Hepatocyte (in vitro differentiated cells): ENCODE data around the gene BIN1. TPM values are rescaled to one million over a fixed set of nuclear protein-coding genes. Genes with fewer than 3 reads are reported as not detected.
A peak's percentile ranks its signal among the peaks of the same experiment; 100 is the strongest.

Experiments
- DNase-seq: peaks from one replicate; pipeline ENCODE4 v3.0.0-alpha.2; 2016; ENCODE audit warnings: low spot score
- H2AFZ ChIP-seq: fragments of 200-600 bp; sonication (generic); 2 replicates; pipeline ENCODE4 v1.6.0; 2016; ENCODE audit warnings: antibody characterized with exemption, mild to moderate bottlenecking
- H3K27ac ChIP-seq: fragments of 200-600 bp; sonication (generic); 2 replicates; pipeline ENCODE4 v1.5.1; 2016; ENCODE audit warnings: mild to moderate bottlenecking
- H3K27me3 ChIP-seq: fragments of 200-600 bp; sonication (generic); 2 replicates; pipeline ENCODE4 v1.6.1; 2016
- H3K36me3 ChIP-seq: fragments of 200-600 bp; sonication (generic); replicated peaks from 2 replicates; pipeline ENCODE4 v1.5.1; 2016; ENCODE audit warnings: low read depth; ENCODE audit not compliant: insufficient read depth
- H3K4me1 ChIP-seq: fragments of 200-600 bp; sonication (generic); 2 replicates; pipeline ENCODE4 v1.5.1; 2016; ENCODE audit warnings: mild to moderate bottlenecking, moderate library complexity; ENCODE audit not compliant: insufficient read depth
- H3K4me2 ChIP-seq: fragments of 200-600 bp; sonication (generic); 2 replicates; pipeline ENCODE4 v1.6.0; 2016
- H3K4me3 ChIP-seq: fragments of 200-600 bp; sonication (generic); 2 replicates; pipeline ENCODE4 v1.5.1; 2016; ENCODE audit warnings: mild to moderate bottlenecking
- H3K79me2 ChIP-seq: fragments of 200-600 bp; sonication (generic); 2 replicates; pipeline ENCODE4 v1.6.0; 2017; ENCODE audit warnings: mild to moderate bottlenecking
- H3K9me2 ChIP-seq: fragments of 200-600 bp; sonication (generic); replicated peaks from 2 replicates; pipeline ENCODE4 v1.6.0; 2017; ENCODE audit warnings: mild to moderate bottlenecking; ENCODE audit not compliant: insufficient read depth
- H3K9me3 ChIP-seq: fragments of 200-600 bp; sonication (generic); 2 replicates; pipeline ENCODE4 v1.5.1; 2016; ENCODE audit warnings: low read depth, mild to moderate bottlenecking
- H4K20me1 ChIP-seq: fragments of 200-600 bp; sonication (generic); 2 replicates; pipeline ENCODE4 v1.6.0; 2016; ENCODE audit warnings: mild to moderate bottlenecking; ENCODE audit not compliant: insufficient read depth, poor library complexity, severe bottlenecking
- EZH2 ChIP-seq: fragments of 200-600 bp; sonication (generic); IDR thresholded peaks from 2 replicates; pipeline ENCODE4 v1.6.1; 2016; ENCODE audit warnings: antibody characterized with exemption, mild to moderate bottlenecking, borderline replicate concordance
- EZH2phosphoT487 ChIP-seq: fragments of 200-600 bp; sonication (generic); IDR thresholded peaks from one replicate; pipeline ENCODE4 v1.6.1; 2018; ENCODE audit warnings: antibody characterized with exemption, mild to moderate bottlenecking, low read depth, moderate library complexity; ENCODE audit not compliant: unreplicated experiment, severe bottlenecking
- WGBS: methylation state at CpG from one replicate; pipeline ENCODE4 v1.1.6; 2016; ENCODE audit warnings: low lambda C conversion rate; ENCODE audit errors: missing lambda C conversion rate; 5-methylcytosine and 5-hydroxymethylcytosine counted together
- polyA plus RNA-seq: library from polyadenylated mRNA; unstranded; fragments of >200 nt; fragmentation: Nextera tagmentation; extraction: Ambion mirVana; gene quantifications from 2 replicates; pipeline ENCODE4 v1.2.1, GENCODE V29; 2016
- total RNA-seq: library from RNA; depleted of rRNA; stranded (reverse); fragments of >200 nt; gene quantifications from 2 replicates; pipeline ENCODE4 v1.2.3, GENCODE V29; 2014
- TF ChIP-seq, protein P1 (sequence below): fragments of 200-600 bp; sonication (generic); IDR thresholded peaks from 2 replicates; pipeline ENCODE4 v1.5.1; 2016; ENCODE audit warnings: antibody characterized with exemption, mild to moderate bottlenecking; ENCODE audit not compliant: poor library complexity

BIN1 gene
- total and polyA plus RNA-seq, 2 experiments from 2014 or later, result 109 to 113 TPM

DNA sequence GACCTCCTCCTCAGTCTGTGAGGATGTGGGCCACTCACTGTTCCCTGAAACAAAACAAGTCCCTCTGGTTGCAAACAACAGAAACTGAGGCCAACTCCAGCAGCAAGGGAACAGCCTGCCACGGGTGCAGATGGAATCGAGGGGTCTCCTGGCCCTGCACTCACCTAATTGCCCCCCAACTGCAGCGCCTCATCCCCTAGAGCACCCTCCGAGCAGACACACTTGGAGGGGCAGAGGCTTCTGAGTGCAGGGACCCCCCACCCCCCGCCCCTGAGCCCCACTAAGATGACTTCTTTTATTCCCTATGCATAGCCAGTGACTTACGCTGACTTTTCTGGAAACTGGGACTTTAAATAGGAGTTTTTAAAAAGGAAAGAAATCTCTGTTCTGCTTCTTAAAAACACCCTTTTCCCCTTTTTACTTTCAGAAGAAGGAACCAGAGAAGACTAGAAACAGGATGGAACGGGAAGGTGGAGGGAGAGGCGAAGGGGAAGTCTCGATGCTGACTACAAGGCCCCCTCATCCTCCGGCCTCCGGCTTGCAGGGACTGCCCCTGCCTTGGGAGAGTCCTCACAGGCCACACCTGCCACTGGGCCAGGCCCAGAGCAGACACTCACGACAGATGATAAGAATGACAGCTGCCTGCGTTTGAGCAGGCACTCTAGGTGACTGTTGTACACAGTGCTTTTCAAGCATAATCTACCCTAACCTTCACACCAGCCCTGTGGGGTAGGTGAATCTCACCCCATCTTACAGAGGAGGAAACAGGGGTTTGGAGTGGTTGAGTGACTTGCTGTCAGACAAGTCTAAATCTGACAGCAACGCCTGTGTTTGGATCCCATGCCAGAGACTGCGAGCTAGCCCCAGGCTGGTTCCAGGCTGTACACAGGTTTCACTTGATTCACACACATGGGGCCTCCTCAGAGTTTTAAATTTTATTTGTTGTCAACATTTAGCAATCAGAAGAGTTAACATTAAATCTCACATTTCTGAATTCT lies 28.2 kb upstream of the BIN1 start:
- Histone ChIP-seq H4K20me1 (no peaks in the 10 kb centered on the region), H3K27ac (no peak overlapping the region), H2AFZ (no peak overlapping the region), H3K9me3 (no peaks in the 10 kb centered on the region), H3K27me3 (no peaks in the 10 kb centered on the region), H3K36me3 (no peaks in the 10 kb centered on the region), H3K9me2 (no peaks in the 10 kb centered on the region), H3K4me2 (no peak overlapping the region), H3K4me3 (no peak overlapping the region), H3K4me1 (peaks cover 11% of the 10 kb centered on the region), H3K79me2 (no peaks in the 10 kb centered on the region)
- TF ChIP-seq EZH2phosphoT487, result no peak
- no peak for TF ChIP-seq EZH2
- TF ChIP-seq, protein P1, sequence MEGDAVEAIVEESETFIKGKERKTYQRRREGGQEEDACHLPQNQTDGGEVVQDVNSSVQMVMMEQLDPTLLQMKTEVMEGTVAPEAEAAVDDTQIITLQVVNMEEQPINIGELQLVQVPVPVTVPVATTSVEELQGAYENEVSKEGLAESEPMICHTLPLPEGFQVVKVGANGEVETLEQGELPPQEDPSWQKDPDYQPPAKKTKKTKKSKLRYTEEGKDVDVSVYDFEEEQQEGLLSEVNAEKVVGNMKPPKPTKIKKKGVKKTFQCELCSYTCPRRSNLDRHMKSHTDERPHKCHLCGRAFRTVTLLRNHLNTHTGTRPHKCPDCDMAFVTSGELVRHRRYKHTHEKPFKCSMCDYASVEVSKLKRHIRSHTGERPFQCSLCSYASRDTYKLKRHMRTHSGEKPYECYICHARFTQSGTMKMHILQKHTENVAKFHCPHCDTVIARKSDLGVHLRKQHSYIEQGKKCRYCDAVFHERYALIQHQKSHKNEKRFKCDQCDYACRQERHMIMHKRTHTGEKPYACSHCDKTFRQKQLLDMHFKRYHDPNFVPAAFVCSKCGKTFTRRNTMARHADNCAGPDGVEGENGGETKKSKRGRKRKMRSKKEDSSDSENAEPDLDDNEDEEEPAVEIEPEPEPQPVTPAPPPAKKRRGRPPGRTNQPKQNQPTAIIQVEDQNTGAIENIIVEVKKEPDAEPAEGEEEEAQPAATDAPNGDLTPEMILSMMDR, result no peak
- no peak for DNase-seq
- 66% methylated on average over 14 of the region's 15 CpGs for WGBS

DNA sequence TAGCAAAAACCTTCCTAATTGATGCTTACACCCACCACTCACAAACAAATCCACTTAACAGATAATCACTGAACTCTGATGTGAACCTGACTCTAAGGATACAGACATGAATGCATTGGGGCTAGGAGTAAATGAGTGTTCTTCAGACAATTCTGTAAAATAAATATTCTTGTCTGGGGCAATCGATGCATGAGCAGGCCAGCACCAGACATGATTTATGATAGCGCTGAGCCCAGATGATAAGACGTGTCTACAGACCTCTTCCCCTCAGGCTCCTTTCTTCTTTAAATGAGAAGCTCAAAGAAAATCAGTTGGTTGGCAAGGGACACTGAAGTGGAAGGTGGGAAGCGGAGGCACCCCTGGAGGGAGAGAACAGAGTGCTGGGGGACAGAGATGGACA lies 27.3 kb upstream of the BIN1 start:
- H3K9me3 ChIP-seq, result no peaks in the 10 kb centered on the region
- WGBS, result 52% methylated on average over 4 of the region's 4 CpGs
- no peaks in the 10 kb centered on the region for H3K9me2 ChIP-seq

DNA sequence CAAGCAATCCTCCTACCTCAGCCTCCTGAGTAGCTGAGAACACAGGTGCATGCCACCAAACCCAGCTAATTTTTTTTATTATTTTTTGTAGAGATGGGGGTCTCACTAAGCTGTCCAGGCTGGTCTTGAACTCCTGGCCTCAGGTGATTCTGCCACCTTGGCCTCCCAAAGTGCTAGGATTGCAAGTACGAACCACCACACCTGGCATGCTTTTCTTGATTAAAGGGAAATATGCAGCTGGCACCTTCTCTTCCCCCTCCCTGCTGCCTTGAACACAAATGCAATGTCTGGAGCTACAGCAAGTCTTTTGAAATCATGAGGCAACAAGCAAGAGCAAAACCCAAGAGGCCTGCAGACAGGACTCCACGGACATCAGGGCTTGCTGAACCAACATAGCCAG lies 26.8 kb upstream of the BIN1 start:
- WGBS, result 76% methylated on average over 2 of the region's 2 CpGs
- no peaks in the 10 kb centered on the region for H3K9me3 ChIP-seq
- DNase-seq, result no peak

More for the DNA sequence above, 27.3 kb upstream of the BIN1 start:
- Histone ChIP-seq H3K4me1 (peaks cover 11% of the 10 kb centered on the region), H2AFZ (no peak overlapping the region), H3K4me3 (no peak overlapping the region), H3K27ac (peak overlapping the region; percentile 16), H3K36me3 (no peaks in the 10 kb centered on the region), H3K4me2 (no peak overlapping the region), H3K27me3 (no peaks in the 10 kb centered on the region), H4K20me1 (no peaks in the 10 kb centered on the region), H3K79me2 (no peaks in the 10 kb centered on the region)
- TF ChIP-seq EZH2 (no peak), EZH2phosphoT487 (no peak)
- TF ChIP-seq, protein P1, result no peak
- no peak for DNase-seq

More for the DNA sequence above, 26.8 kb upstream of the BIN1 start:
- Histone ChIP-seq H3K36me3 (no peaks in the 10 kb centered on the region), H3K9me2 (no peaks in the 10 kb centered on the region), H3K27ac (peak overlapping the region; percentile 16), H3K27me3 (no peaks in the 10 kb centered on the region), H3K4me2 (no peak overlapping the region), H4K20me1 (no peaks in the 10 kb centered on the region), H3K79me2 (no peaks in the 10 kb centered on the region), H3K4me1 (peaks cover 11% of the 10 kb centered on the region), H3K4me3 (no peak overlapping the region), H2AFZ (no peak overlapping the region)
- TF ChIP-seq EZH2phosphoT487 (no peak), EZH2 (no peak)
- TF ChIP-seq, protein P1, result no peak
